ENCODE data around the gene CNTNAP2. TPM values are rescaled to one million over a fixed set of nuclear protein-coding genes. Genes with fewer than 3 reads are reported as not detected.

The CNTNAP2 gene
- total and polyA plus RNA-seq, 8 donors: 0.09 to 1.1 (median 0.38) TPM

DNA sequence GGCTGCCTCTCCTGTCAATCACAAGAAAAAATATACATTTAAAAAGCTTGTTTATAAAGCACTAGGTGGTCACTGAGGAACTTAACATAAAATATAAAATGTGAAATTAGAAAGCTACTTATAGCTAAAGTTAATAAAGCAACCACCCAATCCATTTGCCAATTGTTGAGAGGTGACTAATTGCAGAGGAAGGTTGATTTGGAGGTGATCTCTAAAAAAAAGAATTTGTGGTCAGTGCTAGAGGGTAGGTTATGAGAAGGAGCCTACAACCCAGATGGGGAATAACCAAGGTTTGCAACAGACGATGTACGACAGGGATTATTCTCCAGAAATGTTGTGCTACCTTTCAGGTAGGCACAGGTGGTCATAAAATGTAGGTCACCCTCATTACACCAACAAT is 2029.7 kb downstream of the CNTNAP2 start:
- 91 to 100% methylated on average over 2 of the region's 2 CpGs for WGBS, 2 donors
- Histone ChIP-seq H3K27me3 (no peaks in the 10 kb centered on the region), H3K9me3 (no peaks in the 10 kb centered on the region), H3K4me3 (no peak overlapping the region), H3K36me3 (no peaks in the 10 kb centered on the region), H3K4me1 (peaks cover 0 to 5% (median 0%) of the 10 kb centered on the region in 3 donors), H3K27ac (no peak overlapping the region)
- TF ChIP-seq, protein P1, sequence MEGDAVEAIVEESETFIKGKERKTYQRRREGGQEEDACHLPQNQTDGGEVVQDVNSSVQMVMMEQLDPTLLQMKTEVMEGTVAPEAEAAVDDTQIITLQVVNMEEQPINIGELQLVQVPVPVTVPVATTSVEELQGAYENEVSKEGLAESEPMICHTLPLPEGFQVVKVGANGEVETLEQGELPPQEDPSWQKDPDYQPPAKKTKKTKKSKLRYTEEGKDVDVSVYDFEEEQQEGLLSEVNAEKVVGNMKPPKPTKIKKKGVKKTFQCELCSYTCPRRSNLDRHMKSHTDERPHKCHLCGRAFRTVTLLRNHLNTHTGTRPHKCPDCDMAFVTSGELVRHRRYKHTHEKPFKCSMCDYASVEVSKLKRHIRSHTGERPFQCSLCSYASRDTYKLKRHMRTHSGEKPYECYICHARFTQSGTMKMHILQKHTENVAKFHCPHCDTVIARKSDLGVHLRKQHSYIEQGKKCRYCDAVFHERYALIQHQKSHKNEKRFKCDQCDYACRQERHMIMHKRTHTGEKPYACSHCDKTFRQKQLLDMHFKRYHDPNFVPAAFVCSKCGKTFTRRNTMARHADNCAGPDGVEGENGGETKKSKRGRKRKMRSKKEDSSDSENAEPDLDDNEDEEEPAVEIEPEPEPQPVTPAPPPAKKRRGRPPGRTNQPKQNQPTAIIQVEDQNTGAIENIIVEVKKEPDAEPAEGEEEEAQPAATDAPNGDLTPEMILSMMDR (IDR thresholded peaks at IDR 0.05): no peak
- intact Hi-C loops (cut with DNase I): no loop called here
- FAIRE-seq: no peak
- no peak for ATAC-seq
- DNase-seq: no peak

DNA sequence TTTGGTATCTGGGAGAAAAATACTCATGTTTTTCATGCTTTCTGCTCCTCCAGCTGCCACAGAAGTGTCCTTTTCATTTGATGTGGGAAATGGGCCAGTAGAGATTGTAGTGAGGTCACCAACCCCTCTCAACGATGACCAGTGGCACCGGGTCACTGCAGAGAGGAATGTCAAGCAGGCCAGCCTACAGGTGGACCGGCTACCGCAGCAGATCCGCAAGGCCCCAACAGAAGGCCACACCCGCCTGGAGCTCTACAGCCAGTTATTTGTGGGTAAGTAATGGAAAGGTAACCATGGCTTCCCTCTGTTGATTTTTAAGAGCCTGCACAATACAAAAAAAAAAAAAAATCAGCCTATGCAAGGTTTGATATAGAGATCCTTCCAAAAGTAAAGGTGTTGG is 2030.8 kb downstream of the CNTNAP2 start:
- H3K9me3 ChIP-seq: no peaks in the 10 kb centered on the region
- intact Hi-C loops (cut with DNase I): no loop called here
- H3K36me3 ChIP-seq: no peaks in the 10 kb centered on the region
- FAIRE-seq: no peak
- no peaks in the 10 kb centered on the region for H3K27me3 ChIP-seq
- no peak for ATAC-seq
- H3K4me3 ChIP-seq: no peak overlapping the region
- peaks cover 0 to 2% (median 0%) of the 10 kb centered on the region in 3 donors for H3K4me1 ChIP-seq
- WGBS, 2 donors: 95% methylated on average over 6 of the region's 6 CpGs
- no peak for DNase-seq
- TF ChIP-seq, protein P1 (IDR thresholded peaks at IDR 0.05): no peak
- no peak overlapping the region for H3K27ac ChIP-seq

DNA sequence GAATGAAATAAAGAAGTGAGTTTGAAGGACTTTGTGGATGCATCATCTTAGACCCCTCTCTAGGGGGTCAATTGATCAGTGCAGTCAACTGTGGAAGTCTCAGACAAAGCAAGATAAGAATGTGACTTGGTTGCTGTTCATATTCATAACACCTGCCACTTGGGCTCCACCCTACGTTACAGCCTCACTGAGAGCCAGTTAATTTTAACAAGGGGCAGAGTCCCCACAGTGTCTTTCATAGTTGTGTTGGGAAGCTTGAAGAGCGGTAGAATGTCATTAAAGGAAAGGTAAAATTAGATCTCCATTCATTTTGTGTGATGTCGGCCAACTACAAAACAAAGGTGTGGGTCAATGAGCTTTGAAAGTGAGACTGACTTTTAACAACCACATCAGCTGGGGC is 2031.9 kb downstream of the CNTNAP2 start:
- intact Hi-C loops (cut with DNase I): no loop called here
- ATAC-seq (no peak), FAIRE-seq (no peak), DNase-seq (no peak)
- Histone ChIP-seq H3K36me3 (no peaks in the 10 kb centered on the region), H3K9me3 (no peaks in the 10 kb centered on the region), H3K27ac (no peak overlapping the region), H3K4me3 (no peak overlapping the region), H3K4me1 (peaks cover 4 to 6% (median 5%) of the 10 kb centered on the region in 3 donors), H3K27me3 (no peaks in the 10 kb centered on the region)
- 95 to 96% methylated on average over 3 of the region's 3 CpGs for WGBS, 2 donors
- TF ChIP-seq, protein P1 (IDR thresholded peaks at IDR 0.05): no peak

DNA sequence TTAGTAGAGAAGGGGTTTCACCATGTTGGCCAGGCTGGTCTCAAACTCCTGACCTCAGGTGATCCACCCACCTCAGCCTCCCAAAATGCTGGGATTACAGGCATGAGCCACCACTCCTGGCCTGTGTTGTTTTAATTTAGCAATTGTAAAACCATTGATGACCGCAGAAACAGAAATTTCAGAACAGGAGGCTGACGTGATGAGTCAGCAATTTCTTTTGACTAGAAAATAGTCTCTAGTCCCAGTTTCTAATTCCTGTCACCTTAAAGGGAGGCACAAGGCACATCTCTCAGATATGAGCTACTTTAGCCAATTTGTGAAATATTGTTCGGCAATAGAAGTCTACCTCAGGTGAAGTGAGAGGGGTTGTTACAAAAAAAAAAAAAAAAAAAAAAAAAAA is 2033.1 kb downstream of the CNTNAP2 start:
- TF ChIP-seq, protein P1 (IDR thresholded peaks at IDR 0.05): no peak
- Histone ChIP-seq H3K4me1 (peaks cover 10 to 13% (median 11%) of the 10 kb centered on the region in 3 donors), H3K9me3 (no peaks in the 10 kb centered on the region), H3K4me3 (no peak overlapping the region), H3K36me3 (no peaks in the 10 kb centered on the region), H3K27ac (no peak overlapping the region), H3K27me3 (no peaks in the 10 kb centered on the region)
- intact Hi-C loops (cut with DNase I): no loop called here
- 92 to 95% methylated on average over 3 of the region's 3 CpGs for WGBS, 2 donors
- DNase-seq (no peak), FAIRE-seq (no peak), ATAC-seq (no peak)

DNA sequence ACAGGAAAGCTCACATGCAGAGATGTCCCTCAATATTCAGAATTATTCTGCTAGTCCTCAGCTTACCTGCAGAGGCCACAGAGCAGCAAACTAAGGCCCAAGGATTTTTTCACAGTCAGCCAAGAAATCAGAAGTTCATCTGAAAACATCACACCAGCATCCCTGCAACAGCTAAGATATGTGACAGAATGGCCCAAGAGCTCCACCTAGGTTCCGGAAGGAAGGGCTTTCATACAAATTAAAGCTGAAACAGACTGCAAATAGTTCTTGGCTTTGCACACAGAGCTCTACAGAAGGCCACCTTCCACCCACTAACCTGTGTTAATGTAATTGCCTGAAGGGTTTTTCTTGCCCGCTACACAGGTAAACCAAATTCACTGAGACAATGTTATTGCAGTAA is 2035.2 kb downstream of the CNTNAP2 start:
- H3K4me1 ChIP-seq: peaks cover 10 to 13% (median 11%) of the 10 kb centered on the region in 3 donors
- FAIRE-seq (no peak), DNase-seq (no peak), ATAC-seq (no peak)
- H3K27ac ChIP-seq: no peak overlapping the region
- H3K4me3 ChIP-seq: no peak overlapping the region
- H3K9me3 ChIP-seq: no peaks in the 10 kb centered on the region
- intact Hi-C loops (cut with DNase I): no loop called here
- no peaks in the 10 kb centered on the region for H3K36me3 ChIP-seq
- TF ChIP-seq, protein P1 (IDR thresholded peaks at IDR 0.05): no peak
- 92 to 94% methylated on average over 2 of the region's 2 CpGs for WGBS, 2 donors
- no peaks in the 10 kb centered on the region for H3K27me3 ChIP-seq
